ENCODE data around the gene NGF. TPM values are rescaled to one million over a fixed set of nuclear protein-coding genes. Genes with fewer than 3 reads are reported as not detected.

The NGF gene
- total RNA-seq, 2 donors from 2014 or later, result 1.1 to 1.4 TPM

- Histone ChIP-seq H3K27me3 (replicated peaks; ENCODE audit: insufficient read depth) (no peaks in the 10 kb centered on the region), H3K4me1 (replicated peaks) (no peaks in the 10 kb centered on the region), H3K27ac (no peak overlapping the region), H3K9me3 (no peaks in the 10 kb centered on the region), H3K36me3 (no peaks in the 10 kb centered on the region), H3K4me3 (no peak overlapping the region)
- intact Hi-C loops (cut with DNase I), result no loop called here
- no peak for DNase-seq (ENCODE audit: low spot score)
- no peak for TF ChIP-seq POLR2A (IDR thresholded peaks at IDR 0.05)
- no peak for TF ChIP-seq POLR2AphosphoS5 (IDR thresholded peaks at IDR 0.05)
- no peak for TF ChIP-seq CTCF (IDR thresholded peaks at IDR 0.05)
- WGBS, result 66% methylated on average over 4 of the region's 4 CpGs
Observed at GRCh38 chr1:115262886-115263285, 75.2 kb downstream of the NGF start.

DNA sequence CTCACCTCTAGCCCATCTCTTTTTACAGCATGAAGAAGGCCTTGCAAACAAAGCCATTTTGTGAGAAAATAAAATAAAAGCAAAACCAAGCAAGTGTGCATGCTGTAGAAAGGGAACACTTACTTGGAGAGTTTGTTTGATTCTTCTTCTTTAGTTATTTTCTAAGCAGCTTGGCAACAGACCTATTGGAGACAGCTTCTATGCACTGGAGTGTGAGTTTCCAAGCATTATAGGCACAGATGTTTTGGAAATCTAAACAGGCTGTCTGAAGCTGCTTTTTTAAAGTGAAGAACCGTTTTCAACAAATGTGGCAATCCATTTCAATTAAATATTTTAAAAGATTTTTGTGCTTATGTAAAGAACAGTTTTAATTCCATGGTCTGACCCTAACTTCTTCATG, 76.6 kb downstream of the NGF start:
- no peak for DNase-seq (ENCODE audit: low spot score)
- Histone ChIP-seq H3K4me1 (replicated peaks) (no peaks in the 10 kb centered on the region), H3K4me3 (no peak overlapping the region), H3K9me3 (no peaks in the 10 kb centered on the region), H3K27ac (no peak overlapping the region), H3K27me3 (replicated peaks; ENCODE audit: insufficient read depth) (no peaks in the 10 kb centered on the region), H3K36me3 (no peaks in the 10 kb centered on the region)
- intact Hi-C loops (cut with DNase I), result no loop called here
- no peak for TF ChIP-seq POLR2AphosphoS5 (IDR thresholded peaks at IDR 0.05)
- TF ChIP-seq CTCF (IDR thresholded peaks at IDR 0.05), result no peak
- 50% methylated on average over 1 of the region's 1 CpG for WGBS

DNA sequence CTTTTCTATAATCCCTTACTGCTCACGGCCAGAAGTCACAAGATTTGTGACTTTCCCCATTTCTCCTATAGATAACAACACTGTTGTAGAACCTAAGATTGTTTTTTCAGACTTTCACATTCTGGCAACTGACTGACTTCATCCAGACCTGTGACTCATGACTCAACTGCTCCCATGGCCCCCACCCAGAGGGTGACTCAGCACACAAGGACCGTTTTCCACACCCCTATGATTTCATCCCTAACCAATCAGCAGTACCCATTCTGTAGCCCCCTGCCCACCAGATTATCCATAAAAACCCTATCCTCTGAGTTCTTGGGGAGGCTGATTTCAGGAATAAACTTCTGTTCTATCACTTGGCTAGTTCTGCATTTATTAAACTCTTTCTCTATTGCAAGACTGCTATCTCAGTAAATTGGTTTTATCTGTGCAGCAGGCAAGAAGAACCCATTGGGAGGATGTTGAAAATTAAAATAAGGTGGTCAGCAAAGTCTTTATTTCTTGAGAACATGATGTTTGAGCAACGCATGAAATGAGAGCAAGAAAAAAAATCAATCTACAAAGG, 79.7 kb downstream of the NGF start:
- H3K9me3 ChIP-seq, result no peaks in the 10 kb centered on the region
- DNase-seq (ENCODE audit: low spot score), result no peak
- H3K4me3 ChIP-seq, result no peak overlapping the region
- no peaks in the 10 kb centered on the region for H3K27me3 ChIP-seq (replicated peaks; ENCODE audit: insufficient read depth)
- intact Hi-C loops (cut with DNase I), result no loop called here
- no peak for TF ChIP-seq CTCF (IDR thresholded peaks at IDR 0.05)
- TF ChIP-seq POLR2A (IDR thresholded peaks at IDR 0.05), result no peak
- no peak for TF ChIP-seq POLR2AphosphoS5 (IDR thresholded peaks at IDR 0.05)
- 79% methylated on average over 3 of the region's 3 CpGs for WGBS
- H3K27ac ChIP-seq, result no peak overlapping the region
- H3K36me3 ChIP-seq, result no peaks in the 10 kb centered on the region
- H3K4me1 ChIP-seq (replicated peaks), result no peaks in the 10 kb centered on the region

DNA sequence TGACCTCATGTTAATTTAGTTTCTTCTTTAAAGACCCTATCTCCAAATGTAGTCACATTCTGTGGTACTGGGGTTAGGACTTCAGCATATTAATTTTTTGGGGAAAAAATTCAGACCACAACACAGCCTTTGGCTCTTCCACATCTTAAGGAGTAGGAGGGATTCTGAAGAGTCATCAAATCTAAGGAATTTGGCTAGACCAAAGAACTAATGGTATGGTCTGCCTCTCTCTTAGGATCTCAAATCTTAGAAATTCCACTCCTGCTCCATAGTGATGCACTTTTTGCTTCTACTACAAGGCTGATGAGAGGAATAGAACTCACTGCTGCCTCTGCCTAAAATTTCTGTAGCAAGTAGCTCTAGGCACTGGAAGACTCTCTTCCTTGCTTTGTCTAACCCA, 80.5 kb downstream of the NGF start:
- TF ChIP-seq POLR2A (IDR thresholded peaks at IDR 0.05) (no peak), CTCF (IDR thresholded peaks at IDR 0.05) (no peak), POLR2AphosphoS5 (IDR thresholded peaks at IDR 0.05) (no peak)
- no peak for DNase-seq (ENCODE audit: low spot score)

DNA sequence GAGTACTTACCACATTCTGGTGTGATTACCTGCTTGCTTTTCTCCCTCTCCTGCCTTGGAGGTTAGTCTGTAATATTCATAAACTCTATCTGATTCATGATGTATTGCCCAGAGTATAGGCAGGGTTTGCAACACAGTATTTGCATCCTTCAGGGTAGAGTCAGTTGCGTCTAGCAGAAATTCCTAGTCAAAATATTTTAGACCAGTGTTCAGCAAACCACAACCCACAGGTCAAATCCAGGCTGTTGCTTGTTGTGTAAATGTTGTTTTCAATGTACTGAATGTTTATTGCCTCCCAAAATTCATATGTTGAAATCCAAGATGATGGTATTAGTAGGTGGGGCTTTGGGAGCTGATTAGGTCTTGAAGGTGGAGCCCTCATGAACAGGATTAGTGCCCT, 82.9 kb downstream of the NGF start:
- 100% methylated on average over 1 of the region's 1 CpG for WGBS
- Histone ChIP-seq H3K36me3 (no peaks in the 10 kb centered on the region), H3K27ac (no peak overlapping the region), H3K4me3 (no peak overlapping the region), H3K4me1 (replicated peaks) (no peaks in the 10 kb centered on the region), H3K9me3 (no peaks in the 10 kb centered on the region), H3K27me3 (replicated peaks; ENCODE audit: insufficient read depth) (no peaks in the 10 kb centered on the region)
- TF ChIP-seq POLR2A (IDR thresholded peaks at IDR 0.05), result no peak
- no peak for TF ChIP-seq POLR2AphosphoS5 (IDR thresholded peaks at IDR 0.05)
- no peak for TF ChIP-seq CTCF (IDR thresholded peaks at IDR 0.05)
- DNase-seq (ENCODE audit: low spot score), result no peak
- intact Hi-C loops (cut with DNase I), result no loop called here

More for the DNA sequence above, 80.5 kb downstream of the NGF start:
- H3K27ac ChIP-seq, result no peak overlapping the region
- no peaks in the 10 kb centered on the region for H3K9me3 ChIP-seq
- H3K36me3 ChIP-seq, result no peaks in the 10 kb centered on the region
- intact Hi-C loops (cut with DNase I), result no loop called here
- no peaks in the 10 kb centered on the region for H3K4me1 ChIP-seq (replicated peaks)
- no peak overlapping the region for H3K4me3 ChIP-seq
- H3K27me3 ChIP-seq (replicated peaks; ENCODE audit: insufficient read depth), result no peaks in the 10 kb centered on the region

All from prostate gland (tissue), 2 donors.